Fibroblast of the aortic adventitia (primary cell): Measurements from ENCODE around the gene COL13A1. TPM values are rescaled to one million over a fixed set of nuclear protein-coding genes. Genes with fewer than 3 reads are reported as not detected.

Source experiments
- DNase-seq: peaks from one replicate; pipeline ENCODE4 v3.0.0-alpha.2; 2010; ENCODE audit warnings: low read depth
- H3K4me3 ChIP-seq: 2 replicates; pipeline ENCODE4 v1.5.1; 2011; ENCODE audit warnings: low read depth, mild to moderate bottlenecking, control low read depth, low read length, moderate library complexity
- CTCF ChIP-seq: IDR thresholded peaks from 2 replicates; pipeline ENCODE4 v1.5.1; 2011; ENCODE audit warnings: mild to moderate bottlenecking, low read length, control low read depth, inconsistent platforms; ENCODE audit not compliant: insufficient read depth
- total RNA-seq: library from RNA; depleted of rRNA; stranded (reverse); fragments of >200 nt; gene quantifications from 2 replicates; pipeline ENCODE4 v1.2.3, GENCODE V29; 2012; ENCODE audit warnings: low replicate concordance

Gene COL13A1
- total RNA-seq, 1 donor, result 10.7 TPM

GRCh38 chr10:69980672-69981071 is 179.0 kb downstream of the COL13A1 start:
- no peak overlapping the region for H3K4me3 ChIP-seq
- no peak for TF ChIP-seq CTCF
- DNase-seq, result no peak

GRCh38 chr10:69988094-69988493 is 186.4 kb downstream of the COL13A1 start:
- DNase-seq, result no peak
- no peak for TF ChIP-seq CTCF
- no peak overlapping the region for H3K4me3 ChIP-seq

GRCh38 chr10:69991151-69991550 is 189.4 kb downstream of the COL13A1 start:
- TF ChIP-seq CTCF, result no peak
- no peak for DNase-seq
- no peak overlapping the region for H3K4me3 ChIP-seq

GRCh38 chr10:69994262-69994661 is 192.6 kb downstream of the COL13A1 start:
- no peak overlapping the region for H3K4me3 ChIP-seq
- no peak for TF ChIP-seq CTCF
- peak; percentile 47 for DNase-seq

- no peak for DNase-seq
- H3K4me3 ChIP-seq, result no peak overlapping the region
- TF ChIP-seq CTCF, result no peak
These were observed 194.9 kb downstream of the COL13A1 start for GRCh38 chr10:69996611-69997010.

- TF ChIP-seq CTCF, result no peak
- no peak overlapping the region for H3K4me3 ChIP-seq
These were observed 198.6 kb downstream of the COL13A1 start for GRCh38 chr10:70000262-70000661.

GRCh38 chr10:70007116-70007820 is 205.6 kb downstream of the COL13A1 start:
- DNase-seq, result peak; percentile 62
- H3K4me3 ChIP-seq, result no peak overlapping the region
- no peak for TF ChIP-seq CTCF

More at GRCh38 chr10:70000262-70000661, 198.6 kb downstream of the COL13A1 start:
- no peak for DNase-seq
